Measurements from ENCODE around the gene ALDH1A1. TPM values are rescaled to one million over a fixed set of nuclear protein-coding genes. Genes with fewer than 3 reads are reported as not detected.

The ALDH1A1 gene
- polyA plus RNA-seq, 1 of the 3 experiments (the other 2 are of a cell fraction), result 0.03 TPM

- TF ChIP-seq, protein P1, sequence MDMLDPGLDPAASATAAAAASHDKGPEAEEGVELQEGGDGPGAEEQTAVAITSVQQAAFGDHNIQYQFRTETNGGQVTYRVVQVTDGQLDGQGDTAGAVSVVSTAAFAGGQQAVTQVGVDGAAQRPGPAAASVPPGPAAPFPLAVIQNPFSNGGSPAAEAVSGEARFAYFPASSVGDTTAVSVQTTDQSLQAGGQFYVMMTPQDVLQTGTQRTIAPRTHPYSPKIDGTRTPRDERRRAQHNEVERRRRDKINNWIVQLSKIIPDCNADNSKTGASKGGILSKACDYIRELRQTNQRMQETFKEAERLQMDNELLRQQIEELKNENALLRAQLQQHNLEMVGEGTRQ (IDR thresholded peaks at IDR 0.05; ENCODE audit: borderline replicate concordance, low read depth, low read length), result no peak
- TF ChIP-seq GABPA (IDR thresholded peaks at IDR 0.05; ENCODE audit: low read depth), result no peak
- no peak for TF ChIP-seq FOXM1 (IDR thresholded peaks at IDR 0.05; ENCODE audit: low read depth)
These were observed 26.3 kb downstream of the ALDH1A1 start (continued) for GRCh38 chr9:72926506-72926905.

DNA sequence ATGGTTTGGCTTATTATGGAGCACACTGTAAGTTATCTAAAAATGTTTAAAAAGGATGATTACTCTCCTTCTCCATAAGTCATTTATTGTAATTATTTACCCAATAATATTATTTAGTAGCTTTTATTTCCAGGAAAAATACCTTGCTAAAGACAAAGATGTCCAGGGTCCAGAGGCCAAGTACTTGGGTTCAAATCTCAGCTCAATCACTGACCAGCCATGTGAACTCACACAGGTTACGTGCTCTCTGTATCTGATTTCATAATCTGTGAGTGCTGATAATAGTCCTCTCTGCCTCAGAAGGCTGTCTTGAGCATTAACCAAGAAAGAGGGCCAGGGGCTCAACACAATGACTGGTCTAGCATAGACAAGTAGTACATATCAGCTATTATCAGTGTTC lies 27.0 kb downstream of the ALDH1A1 start:
- Histone ChIP-seq H3K9me3 (no peaks in the 10 kb centered on the region), H3F3A (replicated peaks; ENCODE audit: insufficient read depth) (no peaks in the 10 kb centered on the region), H3K79me2 (ENCODE audit: insufficient read depth) (no peaks in the 10 kb centered on the region), H3K4me1 (ENCODE audit: control insufficient read depth in 1 of 2, insufficient read depth in 2 of 2, low read depth in 1 of 2, low read length in 1 of 2) (no peaks in the 10 kb centered on the region), H3K4me2 (no peak overlapping the region), H2AFZ (ENCODE audit: low read depth) (no peak overlapping the region), H3K4me3 (ENCODE audit: low read depth in 2 of 2, low read length in 1 of 2) (no peak overlapping the region), H3K36me3 (replicated peaks in 1 of 2; ENCODE audit: control insufficient read depth in 1 of 2, insufficient read depth in 2 of 2, low read length in 1 of 2) (no peaks in the 10 kb centered on the region), H3K27me3 (ENCODE audit: insufficient read depth) (peaks cover 4% of the 10 kb centered on the region; the same call in 1 of the 2 replicates), H3K27ac (ENCODE audit: low read depth in 2 of 2, low read length in 1 of 2) (no peak overlapping the region), H4K20me1 (ENCODE audit: insufficient read depth) (no peaks in the 10 kb centered on the region), H3K9me2 (no peaks in the 10 kb centered on the region), H3K9ac (no peak overlapping the region)
- 9% methylated on average over 1 of the region's 1 CpG for WGBS (ENCODE audit: low lambda C conversion rate)
- TF ChIP-seq YY1 (IDR thresholded peaks at IDR 0.05; ENCODE audit: low read depth) (no peak), GATA2 (CRISPR knock-in tag; IDR thresholded peaks at IDR 0.05) (no peak), EZH2phosphoT487 (IDR thresholded peaks at IDR 0.05; ENCODE audit: borderline replicate concordance, low read depth) (no peak), MEF2A (IDR thresholded peaks at IDR 0.05; ENCODE audit: borderline replicate concordance, low read depth) (no peak), EP300 (IDR thresholded peaks at IDR 0.05; ENCODE audit: borderline replicate concordance in 1 of 2, low read depth in 1 of 2, low read length in 1 of 2) (no peak), SMC3 (IDR thresholded peaks at IDR 0.05; ENCODE audit: low read depth, low read length) (no peak), RXRA (IDR thresholded peaks at IDR 0.05; ENCODE audit: borderline replicate concordance, low read depth) (no peak), TAF1 (IDR thresholded peaks at IDR 0.05; ENCODE audit: borderline replicate concordance, low read depth, low read length) (no peak), RFX5 (IDR thresholded peaks at IDR 0.05; ENCODE audit: low read length) (no peak), MXI1 (IDR thresholded peaks at IDR 0.05; ENCODE audit: low read depth, low read length) (no peak), RAD21 (IDR thresholded peaks at IDR 0.05; ENCODE audit: low read length) (no peak), FOXJ3 (CRISPR knock-in tag; IDR thresholded peaks at IDR 0.05) (no peak)
- TF ChIP-seq, protein P1 (IDR thresholded peaks at IDR 0.05; ENCODE audit: borderline replicate concordance, low read depth, low read length), result no peak
- TF ChIP-seq, protein P2, sequence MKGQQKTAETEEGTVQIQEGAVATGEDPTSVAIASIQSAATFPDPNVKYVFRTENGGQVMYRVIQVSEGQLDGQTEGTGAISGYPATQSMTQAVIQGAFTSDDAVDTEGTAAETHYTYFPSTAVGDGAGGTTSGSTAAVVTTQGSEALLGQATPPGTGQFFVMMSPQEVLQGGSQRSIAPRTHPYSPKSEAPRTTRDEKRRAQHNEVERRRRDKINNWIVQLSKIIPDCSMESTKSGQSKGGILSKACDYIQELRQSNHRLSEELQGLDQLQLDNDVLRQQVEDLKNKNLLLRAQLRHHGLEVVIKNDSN (IDR thresholded peaks at IDR 0.05; ENCODE audit: borderline replicate concordance, low read depth), result no peak
- TF ChIP-seq, protein P3, sequence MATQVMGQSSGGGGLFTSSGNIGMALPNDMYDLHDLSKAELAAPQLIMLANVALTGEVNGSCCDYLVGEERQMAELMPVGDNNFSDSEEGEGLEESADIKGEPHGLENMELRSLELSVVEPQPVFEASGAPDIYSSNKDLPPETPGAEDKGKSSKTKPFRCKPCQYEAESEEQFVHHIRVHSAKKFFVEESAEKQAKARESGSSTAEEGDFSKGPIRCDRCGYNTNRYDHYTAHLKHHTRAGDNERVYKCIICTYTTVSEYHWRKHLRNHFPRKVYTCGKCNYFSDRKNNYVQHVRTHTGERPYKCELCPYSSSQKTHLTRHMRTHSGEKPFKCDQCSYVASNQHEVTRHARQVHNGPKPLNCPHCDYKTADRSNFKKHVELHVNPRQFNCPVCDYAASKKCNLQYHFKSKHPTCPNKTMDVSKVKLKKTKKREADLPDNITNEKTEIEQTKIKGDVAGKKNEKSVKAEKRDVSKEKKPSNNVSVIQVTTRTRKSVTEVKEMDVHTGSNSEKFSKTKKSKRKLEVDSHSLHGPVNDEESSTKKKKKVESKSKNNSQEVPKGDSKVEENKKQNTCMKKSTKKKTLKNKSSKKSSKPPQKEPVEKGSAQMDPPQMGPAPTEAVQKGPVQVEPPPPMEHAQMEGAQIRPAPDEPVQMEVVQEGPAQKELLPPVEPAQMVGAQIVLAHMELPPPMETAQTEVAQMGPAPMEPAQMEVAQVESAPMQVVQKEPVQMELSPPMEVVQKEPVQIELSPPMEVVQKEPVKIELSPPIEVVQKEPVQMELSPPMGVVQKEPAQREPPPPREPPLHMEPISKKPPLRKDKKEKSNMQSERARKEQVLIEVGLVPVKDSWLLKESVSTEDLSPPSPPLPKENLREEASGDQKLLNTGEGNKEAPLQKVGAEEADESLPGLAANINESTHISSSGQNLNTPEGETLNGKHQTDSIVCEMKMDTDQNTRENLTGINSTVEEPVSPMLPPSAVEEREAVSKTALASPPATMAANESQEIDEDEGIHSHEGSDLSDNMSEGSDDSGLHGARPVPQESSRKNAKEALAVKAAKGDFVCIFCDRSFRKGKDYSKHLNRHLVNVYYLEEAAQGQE (IDR thresholded peaks at IDR 0.05; ENCODE audit: low read depth, low read length), result no peak
- TF ChIP-seq, protein P4, sequence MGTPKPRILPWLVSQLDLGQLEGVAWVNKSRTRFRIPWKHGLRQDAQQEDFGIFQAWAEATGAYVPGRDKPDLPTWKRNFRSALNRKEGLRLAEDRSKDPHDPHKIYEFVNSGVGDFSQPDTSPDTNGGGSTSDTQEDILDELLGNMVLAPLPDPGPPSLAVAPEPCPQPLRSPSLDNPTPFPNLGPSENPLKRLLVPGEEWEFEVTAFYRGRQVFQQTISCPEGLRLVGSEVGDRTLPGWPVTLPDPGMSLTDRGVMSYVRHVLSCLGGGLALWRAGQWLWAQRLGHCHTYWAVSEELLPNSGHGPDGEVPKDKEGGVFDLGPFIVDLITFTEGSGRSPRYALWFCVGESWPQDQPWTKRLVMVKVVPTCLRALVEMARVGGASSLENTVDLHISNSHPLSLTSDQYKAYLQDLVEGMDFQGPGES (IDR thresholded peaks at IDR 0.05; ENCODE audit: low read depth, low read length), result no peak
- TF ChIP-seq, protein P5, sequence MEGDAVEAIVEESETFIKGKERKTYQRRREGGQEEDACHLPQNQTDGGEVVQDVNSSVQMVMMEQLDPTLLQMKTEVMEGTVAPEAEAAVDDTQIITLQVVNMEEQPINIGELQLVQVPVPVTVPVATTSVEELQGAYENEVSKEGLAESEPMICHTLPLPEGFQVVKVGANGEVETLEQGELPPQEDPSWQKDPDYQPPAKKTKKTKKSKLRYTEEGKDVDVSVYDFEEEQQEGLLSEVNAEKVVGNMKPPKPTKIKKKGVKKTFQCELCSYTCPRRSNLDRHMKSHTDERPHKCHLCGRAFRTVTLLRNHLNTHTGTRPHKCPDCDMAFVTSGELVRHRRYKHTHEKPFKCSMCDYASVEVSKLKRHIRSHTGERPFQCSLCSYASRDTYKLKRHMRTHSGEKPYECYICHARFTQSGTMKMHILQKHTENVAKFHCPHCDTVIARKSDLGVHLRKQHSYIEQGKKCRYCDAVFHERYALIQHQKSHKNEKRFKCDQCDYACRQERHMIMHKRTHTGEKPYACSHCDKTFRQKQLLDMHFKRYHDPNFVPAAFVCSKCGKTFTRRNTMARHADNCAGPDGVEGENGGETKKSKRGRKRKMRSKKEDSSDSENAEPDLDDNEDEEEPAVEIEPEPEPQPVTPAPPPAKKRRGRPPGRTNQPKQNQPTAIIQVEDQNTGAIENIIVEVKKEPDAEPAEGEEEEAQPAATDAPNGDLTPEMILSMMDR (IDR thresholded peaks at IDR 0.05), result no peak
- DNase-seq, result no peak
- POLR2A ChIA-PET, result no interaction called here
- CTCF ChIA-PET, result no interaction called here
